ENCODE results near the gene BRCA2.

- TF ChIP-seq CTCF (IDR thresholded peaks at IDR 0.05) (no peak), POLR2A (IDR thresholded peaks at IDR 0.05) (no peak)
Measured at GRCh38 chr13:32370805-32371204, 55.5 kb downstream of the BRCA2 start.

Measured in right lobe of liver (tissue), 4 donors.